SHP77 (cell line): ENCODE data around the gene PDCL3.
A peak's percentile ranks its signal among the peaks of the same experiment; 100 is the strongest.

Source experiments
- DNase-seq, 2 experiments: peaks; one replicate each; lab custom pipeline; 2025; lab: John Stamatoyannopoulos, UW

The PDCL3 gene

GRCh38 chr2:100560216-100560830 is 2.5 kb upstream of the PDCL3 start:
- no peak for DNase-seq

GRCh38 chr2:100561191-100561590 is 1.6 kb upstream of the PDCL3 start:
- no peak for DNase-seq

GRCh38 chr2:100563407-100564247 is 834 bp downstream of the PDCL3 start:
- no peak for DNase-seq

DNA sequence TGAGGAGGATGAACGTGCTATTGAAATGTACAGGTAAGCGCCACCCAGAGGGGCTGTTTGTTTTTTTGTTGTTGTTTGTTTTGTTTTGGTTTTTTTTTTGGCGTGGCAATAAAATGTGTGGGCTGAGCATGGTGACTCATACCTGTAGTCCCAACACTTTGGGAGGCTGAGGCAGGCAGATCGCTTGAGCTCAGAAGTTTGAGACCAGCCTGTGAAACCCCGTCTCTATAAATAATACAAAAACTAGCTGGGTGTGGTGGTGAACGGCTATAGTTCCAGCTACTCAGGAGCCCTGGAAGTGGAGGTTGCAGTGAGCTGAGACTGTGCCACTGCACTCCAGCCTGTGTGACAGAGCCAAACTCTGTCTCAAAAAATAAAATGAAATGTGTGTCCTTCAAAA is 6.2 kb downstream of the PDCL3 start:
- DNase-seq = no peak

DNA sequence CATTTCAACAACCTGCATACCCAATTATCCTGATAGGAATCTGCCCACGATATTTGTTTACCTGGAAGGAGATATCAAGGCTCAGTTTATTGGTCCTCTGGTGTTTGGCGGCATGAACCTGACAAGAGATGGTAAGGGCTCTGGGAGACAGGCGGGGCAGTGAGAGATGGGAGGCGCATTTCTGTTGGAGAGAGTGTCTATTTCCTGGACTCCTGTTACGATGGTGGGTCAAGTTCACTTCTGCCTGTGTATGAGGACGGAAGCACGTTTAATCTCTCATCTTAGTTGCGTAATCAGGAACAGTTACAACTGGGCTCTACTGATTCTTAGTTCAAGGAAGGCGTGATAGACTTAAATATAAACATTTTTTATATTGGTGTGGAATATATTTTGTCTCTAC is 8.9 kb downstream of the PDCL3 start:
- DNase-seq = no peak

DNA sequence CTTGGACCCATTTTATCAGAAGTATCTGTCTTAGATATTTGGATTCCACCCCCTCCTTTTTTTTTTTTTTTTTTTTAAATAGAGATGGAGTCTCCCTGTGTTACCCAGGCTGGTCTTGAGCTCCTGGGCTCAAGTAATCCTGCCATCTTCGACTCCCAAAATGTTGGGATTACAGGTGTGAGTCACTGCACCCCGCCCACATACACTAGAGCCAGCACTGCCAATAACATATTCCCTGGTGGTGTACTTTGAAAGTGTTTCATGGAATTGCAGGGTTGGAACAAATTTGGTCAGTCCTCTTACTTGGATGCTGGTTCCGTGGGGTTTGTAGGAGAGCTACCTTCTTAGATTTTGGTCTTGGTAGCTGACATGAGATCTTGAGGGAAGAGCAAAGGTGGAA is 15.0 kb downstream of the PDCL3 start:
- no peak for DNase-seq

DNA sequence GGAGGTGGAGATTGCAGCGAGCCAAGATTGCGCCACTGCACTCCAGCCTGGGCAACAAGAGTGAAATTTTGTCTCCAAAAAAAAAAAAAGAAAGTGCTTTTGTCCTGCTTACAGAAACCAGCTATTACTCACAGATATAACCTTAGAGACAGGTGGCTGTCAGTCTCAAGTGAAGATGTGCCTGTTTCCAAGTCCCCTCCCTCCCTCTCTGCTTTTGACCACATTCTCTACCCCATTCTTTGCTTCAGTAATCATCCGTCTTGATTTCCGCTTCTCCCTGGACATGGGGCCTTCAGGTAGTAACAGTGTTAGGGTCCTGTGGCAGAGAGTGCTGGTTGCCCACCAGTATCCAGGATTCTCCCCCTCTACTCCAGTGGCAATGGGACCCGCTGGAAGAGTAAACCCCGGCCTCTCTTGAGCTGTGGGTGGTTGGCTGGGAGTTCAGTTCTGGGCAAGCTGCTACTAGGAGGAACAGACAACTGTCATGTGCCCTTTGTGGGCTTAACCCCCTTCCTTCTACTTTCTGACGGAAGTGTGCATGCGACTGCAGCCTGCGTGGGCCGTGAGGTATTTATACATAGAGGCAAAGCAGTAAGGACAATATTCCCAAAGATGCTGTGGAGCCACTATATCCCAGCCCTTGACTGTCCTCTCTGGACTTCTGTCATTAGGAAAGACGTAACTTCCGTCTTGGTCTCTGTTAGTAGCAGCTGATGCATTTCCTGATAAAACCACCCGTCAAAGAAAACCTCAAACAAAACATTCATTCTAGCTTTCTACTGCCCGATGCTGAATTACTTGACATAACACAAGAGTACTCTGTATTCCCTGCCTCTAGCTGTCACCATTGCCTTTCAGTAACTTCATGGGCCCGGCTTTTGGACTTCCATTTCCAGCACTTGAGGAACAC is 17.8 kb downstream of the PDCL3 start:
- DNase-seq = no peak

GRCh38 chr2:100581277-100581612 is 18.5 kb downstream of the PDCL3 start:
- no peak for DNase-seq

GRCh38 chr2:100584816-100585215 is 22.0 kb downstream of the PDCL3 start:
- DNase-seq = no peak

DNA sequence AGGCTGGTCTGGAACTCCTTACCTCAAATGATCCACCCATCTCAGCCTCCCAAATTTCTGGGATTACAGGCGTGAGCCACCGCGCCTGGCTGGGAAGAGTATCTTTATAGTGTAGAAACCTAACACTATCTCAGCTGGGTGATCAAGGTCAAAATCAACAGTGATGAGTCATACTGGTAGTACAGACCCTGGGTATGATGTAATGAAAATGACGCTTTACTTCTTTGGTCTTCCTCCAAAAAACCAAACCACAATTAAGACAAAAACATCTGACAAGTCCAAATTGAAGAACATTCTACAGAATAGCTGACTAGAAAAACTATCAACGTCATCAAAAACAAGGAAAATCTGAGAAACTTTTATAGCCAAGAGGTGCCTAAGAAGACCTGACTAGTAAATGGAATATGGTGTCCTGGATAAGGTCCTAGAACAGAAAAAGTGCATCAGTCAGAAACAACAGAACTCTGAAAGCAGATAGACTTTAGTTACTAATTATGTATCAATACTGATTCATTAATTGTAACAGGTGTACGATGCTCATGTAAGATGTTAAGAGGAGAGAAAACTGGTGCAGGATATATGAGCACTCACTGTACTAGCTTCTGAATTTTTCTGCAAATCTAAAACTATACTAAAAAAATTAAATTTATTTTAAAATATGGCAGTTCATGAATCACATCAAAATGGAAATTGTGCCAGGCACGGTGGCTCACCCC is 25.4 kb downstream of the PDCL3 start:
- peak in 1 of 2 experiments; percentile 1 for DNase-seq

DNA sequence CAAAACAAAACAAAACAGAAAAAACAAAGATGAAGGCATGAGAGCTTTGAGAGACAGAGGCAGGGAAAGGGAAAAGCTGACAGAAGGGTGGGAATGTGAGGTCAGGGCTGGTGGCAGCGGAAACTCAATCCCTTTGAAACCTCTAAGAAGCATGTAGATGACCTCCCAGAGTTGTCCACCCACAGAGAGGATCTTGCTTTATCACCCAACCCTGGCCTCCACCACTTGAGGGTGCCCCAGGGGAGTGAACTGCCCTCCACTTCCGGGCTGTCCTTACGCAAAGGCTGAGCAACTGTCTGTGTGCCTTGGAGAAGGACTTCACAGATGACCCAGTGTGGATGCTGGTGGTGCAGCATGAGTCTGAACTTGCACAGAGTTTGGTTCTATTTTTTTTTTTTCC is 26.7 kb downstream of the PDCL3 start:
- DNase-seq = no peak

DNA sequence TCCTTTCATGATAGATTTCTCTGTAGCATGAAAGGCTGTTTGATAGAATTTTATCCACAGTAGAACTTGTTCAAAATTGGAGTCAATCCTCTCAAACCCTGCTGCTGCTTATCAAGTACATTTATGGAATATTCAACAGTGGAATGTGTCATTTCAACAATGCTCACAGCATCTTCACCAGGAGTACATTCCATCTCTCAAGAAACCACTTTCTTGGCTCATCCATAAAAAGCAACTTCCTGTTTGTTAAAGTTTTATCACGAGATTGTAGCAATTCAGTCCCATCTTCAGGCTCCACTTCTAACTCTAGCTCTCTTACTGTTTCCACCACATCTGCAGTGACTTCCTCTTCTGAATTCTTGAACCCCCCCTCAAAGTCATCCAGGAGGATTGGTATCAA is 29.4 kb downstream of the PDCL3 start:
- no peak for DNase-seq

GRCh38 chr2:100596465-100596864 is 33.7 kb downstream of the PDCL3 start:
- DNase-seq = no peak

DNA sequence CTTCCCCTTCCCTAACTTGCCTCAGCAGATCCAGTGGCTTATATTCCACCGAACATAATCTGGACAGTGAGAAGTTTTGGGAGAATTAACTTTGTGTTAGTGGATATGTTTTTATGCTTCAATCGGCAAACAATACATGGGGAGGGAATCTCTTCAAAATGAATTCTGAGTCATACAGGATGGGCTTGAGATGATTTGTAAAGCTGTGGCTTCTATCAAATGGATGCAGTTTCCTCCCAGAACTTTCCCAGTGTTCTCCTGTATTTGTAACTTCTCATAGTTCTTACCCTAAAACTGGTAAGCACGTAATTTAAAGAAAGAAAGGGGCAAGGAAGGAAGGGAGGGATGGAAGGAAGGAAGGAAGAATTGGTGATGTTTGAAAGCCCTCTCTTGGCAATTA is 36.8 kb downstream of the PDCL3 start:
- no peak for DNase-seq

DNA sequence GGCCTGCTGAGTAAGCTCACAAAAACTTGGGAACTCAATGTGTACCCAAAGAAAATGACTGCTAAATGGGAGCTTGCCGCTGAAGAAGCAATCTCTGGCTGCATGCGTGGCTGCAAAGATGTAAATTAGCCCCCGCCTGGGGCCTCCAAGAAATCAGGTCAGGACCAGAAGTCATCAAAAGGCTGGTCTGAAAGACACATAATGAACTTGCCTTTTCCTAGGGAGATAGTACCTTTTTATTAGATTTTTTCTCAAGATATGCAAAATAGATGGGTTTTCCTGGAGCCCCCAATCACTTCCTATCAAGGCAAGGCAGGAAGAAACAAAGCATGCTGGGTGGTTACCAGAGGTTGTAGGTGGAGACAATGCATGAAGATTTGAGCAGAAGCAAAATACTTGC is 38.9 kb downstream of the PDCL3 start:
- no peak for DNase-seq

- no peak for DNase-seq
Measured at GRCh38 chr2:100603414-100603813, 40.6 kb downstream of the PDCL3 start.

GRCh38 chr2:100603948-100604633 is 41.3 kb downstream of the PDCL3 start:
- DNase-seq = no peak

- no peak for DNase-seq
Measured at GRCh38 chr2:100606332-100606725, 43.5 kb downstream of the PDCL3 start.

DNA sequence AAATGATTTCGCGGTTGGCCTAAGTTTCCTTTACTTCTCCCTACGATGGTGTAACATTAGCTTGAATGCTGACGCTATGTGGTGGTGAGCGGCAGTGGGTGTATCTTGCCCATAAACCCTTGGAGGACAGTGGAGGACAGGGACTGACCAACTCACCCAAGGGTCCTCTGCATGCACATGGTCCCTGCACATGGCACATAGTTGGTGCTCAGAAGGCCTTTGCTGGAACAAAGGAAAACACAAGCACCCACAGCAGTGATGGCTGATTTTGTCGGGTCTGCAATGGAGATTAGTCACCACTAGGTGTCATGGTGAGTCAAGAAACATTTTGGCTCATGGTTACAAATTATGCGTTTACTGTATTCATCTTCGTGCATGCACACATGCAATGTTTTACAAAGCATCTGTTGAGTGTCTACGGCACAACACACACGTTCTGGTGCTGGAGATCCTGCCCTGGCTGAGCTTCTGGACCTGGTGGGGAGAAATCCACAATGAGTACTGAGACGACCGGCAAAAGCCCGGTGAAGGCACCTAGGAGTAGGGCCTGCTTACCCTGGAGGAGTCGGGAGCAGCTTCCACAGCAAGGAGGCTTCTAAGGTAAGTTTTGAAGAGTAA is 44.0 kb downstream of the PDCL3 start:
- DNase-seq = peak; percentile 30 to 67

- DNase-seq = peak; percentile 48 to 65
Measured at GRCh38 chr2:100610381-100610831, 47.6 kb downstream of the PDCL3 start.
